CD14-positive monocyte (primary cell): ENCODE measurements around the gene SMPDL3A. TPM values are rescaled to one million over a fixed set of nuclear protein-coding genes. Genes with fewer than 3 reads are reported as not detected.

ENCODE experiments used
- DNase-seq, 3 donors: peaks; one replicate each; pipeline ENCODE4 v3.0.0-alpha.2; 2011 to 2022
- H2AFZ ChIP-seq: 2 replicates; pipeline ENCODE4 v1.6.0; 2012; ENCODE audit warnings: mild to moderate bottlenecking, low read depth, low read length, inconsistent platforms; ENCODE audit not compliant: insufficient read depth, poor library complexity, severe bottlenecking
- H3K27ac ChIP-seq, 2 donors: 1 replicate in 1 of 2; 2 replicates in 1 of 2; pipeline ENCODE4 v1.5.1; 2012 to 2013; ENCODE audit warnings: low read length in 2 of 2, control low read depth in 1 of 2, inconsistent platforms in 1 of 2, low read depth in 1 of 2, mild to moderate bottlenecking in 1 of 2
- H3K27me3 ChIP-seq, 2 donors: one replicate each; pipeline versions ENCODE4 v1.6.0 to v1.6.1; 2011 to 2013; ENCODE audit warnings: low read length in 2 of 2; ENCODE audit not compliant: control insufficient read depth in 2 of 2, insufficient read depth in 2 of 2
- H3K36me3 ChIP-seq, 2 donors: replicated peaks in 1 of 2; 1 replicate in 1 of 2; 2 replicates in 1 of 2; pipeline versions ENCODE4 v1.5.1 to v1.6.1; 2012 to 2013; ENCODE audit warnings: low read length in 2 of 2, control low read depth in 1 of 2, inconsistent platforms in 1 of 2, mild to moderate bottlenecking in 1 of 2; ENCODE audit not compliant: insufficient read depth in 2 of 2, control insufficient read depth in 1 of 2
- H3K4me1 ChIP-seq, 2 donors: 1 replicate in 1 of 2; 2 replicates in 1 of 2; pipeline versions ENCODE4 v1.5.1 to v1.6.1; 2012 to 2013; ENCODE audit warnings: low read length in 2 of 2, control low read depth in 1 of 2, inconsistent platforms in 1 of 2, mild to moderate bottlenecking in 1 of 2, moderate library complexity in 1 of 2; ENCODE audit not compliant: insufficient read depth in 2 of 2, control insufficient read depth in 1 of 2
- H3K4me2 ChIP-seq: replicated peaks from 2 replicates; pipeline ENCODE3; 2012; ENCODE audit warnings: low read length, moderate library complexity, mild to moderate bottlenecking; ENCODE audit not compliant: poor library complexity, severe bottlenecking; ENCODE audit errors: extremely low read depth
- H3K4me3 ChIP-seq, 3 experiments: fragments of 200-600 bp in 1 of 3; sonication (generic) in 1 of 3; replicated peaks in 1 of 3; 1 replicate in 2 of 3; 2 replicates in 1 of 3; pipeline ENCODE4 v1.5.1; 2011 to 2013; ENCODE audit warnings: low read length in 3 of 3, mild to moderate bottlenecking in 3 of 3, control low read depth in 2 of 3, low read depth in 2 of 3, inconsistent platforms in 1 of 3, moderate library complexity in 1 of 3
- H3K79me2 ChIP-seq: 2 replicates; pipeline ENCODE4 v1.6.0; 2012; ENCODE audit warnings: mild to moderate bottlenecking, control low read depth, inconsistent platforms, low read length, moderate library complexity; ENCODE audit not compliant: insufficient read depth
- H3K9ac ChIP-seq: 2 replicates; pipeline ENCODE4 v1.6.0; 2017; ENCODE audit warnings: low read length, mild to moderate bottlenecking; ENCODE audit not compliant: insufficient read depth, poor library complexity, severe bottlenecking
- H3K9me3 ChIP-seq, 2 donors: replicated peaks in 1 of 2; 1 replicate in 1 of 2; 2 replicates in 1 of 2; pipeline versions ENCODE4 v1.5.1 to v1.6.1; 2012 to 2013; ENCODE audit warnings: low read length in 2 of 2, control low read depth in 1 of 2; ENCODE audit not compliant: control insufficient read depth in 1 of 2, insufficient read depth in 1 of 2
- H4K20me1 ChIP-seq: 2 replicates; pipeline ENCODE4 v1.6.0; 2012; ENCODE audit warnings: mild to moderate bottlenecking, low read length, control low read depth, moderate library complexity; ENCODE audit not compliant: insufficient read depth
- H3K27ac Mint-ChIP-seq, 7 donors: one replicate each; pipeline ENCODE4 v1.8.0; 2020; ENCODE audit warnings: mild to moderate bottlenecking in 7 of 7, mixed read lengths in 7 of 7, moderate library complexity in 6 of 7, inconsistent platforms in 2 of 7
- H3K27me3 Mint-ChIP-seq, 3 donors: one replicate each; pipeline ENCODE4 v1.8.0; 2021 to 2022; ENCODE audit warnings: low read depth in 3 of 3, mild to moderate bottlenecking in 3 of 3, mixed read lengths in 3 of 3, moderate library complexity in 3 of 3, inconsistent platforms in 1 of 3
- H3K36me3 Mint-ChIP-seq, 2 donors: one replicate each; pipeline ENCODE4 v1.8.0; 2020; ENCODE audit warnings: mixed read lengths in 2 of 2, inconsistent platforms in 1 of 2, mild to moderate bottlenecking in 1 of 2
- H3K4me1 Mint-ChIP-seq: one replicate; pipeline ENCODE4 v1.8.0; 2020; ENCODE audit warnings: mild to moderate bottlenecking, mixed read lengths
- H3K4me3 Mint-ChIP-seq, 2 donors: one replicate each; pipeline ENCODE4 v1.8.0; 2020; ENCODE audit warnings: mild to moderate bottlenecking in 2 of 2, mixed read lengths in 2 of 2, moderate library complexity in 1 of 2
- H3K9me3 Mint-ChIP-seq, 7 donors: one replicate each; pipeline ENCODE4 v1.8.0; 2020 to 2022; ENCODE audit warnings: mixed read lengths in 7 of 7, mild to moderate bottlenecking in 6 of 7, moderate library complexity in 6 of 7, inconsistent platforms in 2 of 7
- WGBS: methylation state at CpG from one replicate; pipeline ENCODE4 v1.1.5; 2013; ENCODE audit warnings: missing lambda C conversion rate; ENCODE audit not compliant: insufficient coverage; 5-methylcytosine and 5-hydroxymethylcytosine counted together
- intact Hi-C, 2 donors: fragments of 100-400 bp; cut with micrococcal nuclease; formaldehyde crosslinking; loops; one replicate each; pipeline versions ENCODE4 v1.15.0 to v1.15.1; 2023
- polyA plus RNA-seq, 3 donors: library from polyadenylated mRNA; depleted of rRNA in 1 of 3; unstranded in 2 of 3; stranded (reverse) in 1 of 3; fragments of 300-500 nt in 2 of 3; fragments of >200 nt in 1 of 3; fragmentation: Illumina TruSeq in 2 of 3; gene quantifications; 1 replicate in 2 of 3; 2 replicates in 1 of 3; pipeline ENCODE4 v1.2.3, GENCODE V29; 2012 to 2021
- TF ChIP-seq, protein P1 (sequence below): fragments of 200-600 bp; IDR thresholded peaks from one replicate; pipeline ENCODE4 v1.8.0; 2022; ENCODE audit warnings: antibody characterized with exemption, mild to moderate bottlenecking

SMPDL3A gene
- polyA plus RNA-seq, 3 donors, result 21.3 to 30.1 (median 21.7) TPM

DNA sequence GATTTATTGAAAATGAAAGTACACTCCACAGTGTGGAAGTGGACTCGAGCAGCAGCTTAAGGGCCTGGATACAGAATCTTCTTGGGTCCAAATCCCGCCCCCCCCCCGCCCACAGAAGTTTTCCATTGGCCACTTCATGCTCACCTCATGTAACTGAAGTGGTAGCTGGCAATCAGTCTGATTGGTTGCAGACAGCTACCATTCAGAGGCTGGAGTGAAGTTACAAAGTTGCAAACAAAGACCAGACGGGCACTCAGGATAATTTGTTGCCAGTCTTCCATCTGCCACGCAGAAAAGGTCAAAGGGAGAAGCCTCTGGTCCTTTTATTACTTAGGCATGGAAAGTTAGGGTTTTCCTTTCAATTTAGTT lies 35.4 kb upstream of the SMPDL3A start:
- no peaks in the 10 kb centered on the region for H3K36me3 ChIP-seq
- no peak overlapping the region for H2AFZ ChIP-seq
- peaks cover 54 to 62% of the 10 kb centered on the region in 2 donors for H3K4me1 ChIP-seq
- TF ChIP-seq, protein P1, sequence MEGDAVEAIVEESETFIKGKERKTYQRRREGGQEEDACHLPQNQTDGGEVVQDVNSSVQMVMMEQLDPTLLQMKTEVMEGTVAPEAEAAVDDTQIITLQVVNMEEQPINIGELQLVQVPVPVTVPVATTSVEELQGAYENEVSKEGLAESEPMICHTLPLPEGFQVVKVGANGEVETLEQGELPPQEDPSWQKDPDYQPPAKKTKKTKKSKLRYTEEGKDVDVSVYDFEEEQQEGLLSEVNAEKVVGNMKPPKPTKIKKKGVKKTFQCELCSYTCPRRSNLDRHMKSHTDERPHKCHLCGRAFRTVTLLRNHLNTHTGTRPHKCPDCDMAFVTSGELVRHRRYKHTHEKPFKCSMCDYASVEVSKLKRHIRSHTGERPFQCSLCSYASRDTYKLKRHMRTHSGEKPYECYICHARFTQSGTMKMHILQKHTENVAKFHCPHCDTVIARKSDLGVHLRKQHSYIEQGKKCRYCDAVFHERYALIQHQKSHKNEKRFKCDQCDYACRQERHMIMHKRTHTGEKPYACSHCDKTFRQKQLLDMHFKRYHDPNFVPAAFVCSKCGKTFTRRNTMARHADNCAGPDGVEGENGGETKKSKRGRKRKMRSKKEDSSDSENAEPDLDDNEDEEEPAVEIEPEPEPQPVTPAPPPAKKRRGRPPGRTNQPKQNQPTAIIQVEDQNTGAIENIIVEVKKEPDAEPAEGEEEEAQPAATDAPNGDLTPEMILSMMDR, result no peak
- Mint-ChIP-seq H3K4me1 (peaks cover 53% of the 10 kb centered on the region), H3K9me3 (peaks cover 2 to 10% (median 3%) of the 10 kb centered on the region in 7 donors), H3K4me3 (peak overlapping the region in 1 of 2 donors; percentile 9), H3K27ac (peak overlapping the region in 5 of 7 donors; percentile 42 to 88 (median 75)), H3K27me3 (peaks cover 0 to 2% (median 0%) of the 10 kb centered on the region in 3 donors), H3K36me3 (peaks cover 0 to 7% of the 10 kb centered on the region in 2 donors)
- peak overlapping the region in 1 of 3 experiments; percentile 12 for H3K4me3 ChIP-seq
- H3K4me2 ChIP-seq, result peak overlapping the region; percentile 22
- intact Hi-C loops, result loop anchor here in 1 of 2 donors (5.0 kb wide), 1 partner anchor 34 kb away; the partner anchor contains the start of gene SMPDL3A
- H3K27me3 ChIP-seq, result no peaks in the 10 kb centered on the region
- H3K79me2 ChIP-seq, result no peaks in the 10 kb centered on the region
- peak overlapping the region in 1 of 2 donors; percentile 73 for H3K27ac ChIP-seq
- no peak for DNase-seq
- peaks cover 0 to 4% of the 10 kb centered on the region in 2 donors for H3K9me3 ChIP-seq
- no peaks in the 10 kb centered on the region for H4K20me1 ChIP-seq
- no peak overlapping the region for H3K9ac ChIP-seq
- whole genome bisulfite sequencing, result 80% methylated on average over 1 of the region's 5 CpGs

GRCh38 chr6:122754191-122754731 lies 34.8 kb upstream of the SMPDL3A start:
- Histone ChIP-seq H3K9ac (no peak overlapping the region), H4K20me1 (no peaks in the 10 kb centered on the region), H3K36me3 (no peaks in the 10 kb centered on the region), H3K79me2 (no peaks in the 10 kb centered on the region), H3K9me3 (no peaks in the 10 kb centered on the region), H2AFZ (peak overlapping the region; percentile 46), H3K4me2 (peak overlapping the region; percentile 22), H3K27me3 (no peaks in the 10 kb centered on the region), H3K27ac (peak overlapping the region in 1 of 2 donors; percentile 73), H3K4me3 (peak overlapping the region in 1 of 3 experiments; percentile 36), H3K4me1 (peaks cover 60 to 65% of the 10 kb centered on the region in 2 donors)
- H3K4me3 Mint-ChIP-seq, result peak overlapping the region in 1 of 2 donors; percentile 59
- peaks cover 0 to 3% of the 10 kb centered on the region in 2 donors for H3K36me3 Mint-ChIP-seq
- WGBS, result 57% methylated on average over 3 of the region's 5 CpGs
- H3K27ac Mint-ChIP-seq, result peak overlapping the region in 6 of 7 donors; percentile 75 to 89 (median 83)
- TF ChIP-seq, protein P1, result no peak
- intact Hi-C loops, result loop anchor here in 1 of 2 donors (5.0 kb wide), 1 partner anchor 33 kb away; the partner anchor contains the start of gene SMPDL3A
- H3K4me1 Mint-ChIP-seq, result peaks cover 55% of the 10 kb centered on the region
- peaks cover 0 to 8% (median 1%) of the 10 kb centered on the region in 7 donors for H3K9me3 Mint-ChIP-seq
- H3K27me3 Mint-ChIP-seq, result peaks cover 0 to 2% (median 0%) of the 10 kb centered on the region in 3 donors
- DNase-seq, result peak; percentile 8 to 38 (median 29)
